Gastrocnemius medialis (tissue), 4 donors: ENCODE data around the gene YJU2. TPM values are rescaled to one million over a fixed set of nuclear protein-coding genes. Genes with fewer than 3 reads are reported as not detected.
"Not testable (repeated sequence)": the region's sequence is repeated elsewhere in the genome, so short reads cannot be mapped to it uniquely, and the experiment has no call there.

Experiments used
- ATAC-seq, 2 donors: fragments of 150-250 bp; one replicate each; pipeline ENCODE4 v1.9.1; 2016
- DNase-seq, 2 donors: peaks; one replicate each; pipeline ENCODE4 v3.0.0-alpha.2; 2019
- H3K27ac ChIP-seq, 4 donors: fragments of 200-600 bp; sonication (generic); 1 replicate in 1 of 4; 2 replicates in 3 of 4; pipeline ENCODE4 v1.5.1; 2016 to 2018; ENCODE audit warnings: mild to moderate bottlenecking in 2 of 4, moderate library complexity in 1 of 4
- H3K27me3 ChIP-seq, 3 donors: fragments of 200-600 bp; sonication (generic) in 2 of 3; 1 replicate in 1 of 3; 2 replicates in 2 of 3; pipeline versions ENCODE4 v1.5.1 to v1.6.0; 2016 to 2019; ENCODE audit warnings: mild to moderate bottlenecking in 1 of 3, moderate library complexity in 1 of 3
- H3K36me3 ChIP-seq, 2 donors: fragments of 200-600 bp; sonication (generic) in 1 of 2; one replicate each; pipeline ENCODE4 v1.5.1; 2017 to 2018
- H3K4me1 ChIP-seq, 2 donors: fragments of 200-600 bp; sonication (generic) in 1 of 2; one replicate each; pipeline ENCODE4 v1.5.1; 2016 to 2017; ENCODE audit warnings: mild to moderate bottlenecking in 2 of 2
- H3K4me3 ChIP-seq, 4 donors: fragments of 200-600 bp; sonication (generic) in 3 of 4; 1 replicate in 1 of 4; 2 replicates in 3 of 4; pipeline ENCODE4 v1.5.1; 2016 to 2019; ENCODE audit warnings: mild to moderate bottlenecking in 2 of 4
- H3K9me3 ChIP-seq, 3 donors: fragments of 200-600 bp; sonication (generic) in 2 of 3; 1 replicate in 1 of 3; 2 replicates in 2 of 3; pipeline ENCODE4 v1.5.1; 2016 to 2019
- POLR2A ChIP-seq, 2 donors: fragments of 450-650 bp; IDR thresholded peaks; one replicate each; pipeline ENCODE4 v1.6.1; 2017; ENCODE audit warnings: antibody characterized with exemption in 2 of 2, mild to moderate bottlenecking in 2 of 2, moderate library complexity in 2 of 2
- in situ Hi-C, 4 donors: fragments of 200-750 bp; cut with MboI; loops; one replicate each; pipeline versions ENCODE4 v1.15.0 to v1.8.0; 2017; ENCODE audit warnings: low sequenced_read_pairs in 4 of 4
- intact Hi-C: fragments of 100-400 bp; cut with DNase I; formaldehyde crosslinking; loops from one replicate; pipeline ENCODE4 v1.15.1; 2023; ENCODE audit warnings: low total_unique reads
- total RNA-seq, 4 donors: library from RNA; depleted of rRNA; stranded (reverse); fragments of >200 nt; gene quantifications; one replicate each; pipeline versions ENCODE4 v1.1.0 to v1.2.3, GENCODE V29; 2016
- TF ChIP-seq, protein P1 (sequence below), 5 experiments: fragments of 450-650 bp in 3 of 5; fragments of 200-600 bp in 2 of 5; sonication (generic) in 2 of 5; IDR thresholded peaks in 4 of 5; conservative IDR thresholded peaks in 1 of 5; 1 replicate in 4 of 5; 2 replicates in 1 of 5; pipeline ENCODE4 v1.5.1; 2016 to 2019; ENCODE audit warnings: antibody characterized with exemption in 5 of 5, mild to moderate bottlenecking in 3 of 5, moderate library complexity in 3 of 5

Gene YJU2
- total RNA-seq, 4 donors from 2014 or later, result 13.5 to 37.8 (median 19.9) TPM

DNA sequence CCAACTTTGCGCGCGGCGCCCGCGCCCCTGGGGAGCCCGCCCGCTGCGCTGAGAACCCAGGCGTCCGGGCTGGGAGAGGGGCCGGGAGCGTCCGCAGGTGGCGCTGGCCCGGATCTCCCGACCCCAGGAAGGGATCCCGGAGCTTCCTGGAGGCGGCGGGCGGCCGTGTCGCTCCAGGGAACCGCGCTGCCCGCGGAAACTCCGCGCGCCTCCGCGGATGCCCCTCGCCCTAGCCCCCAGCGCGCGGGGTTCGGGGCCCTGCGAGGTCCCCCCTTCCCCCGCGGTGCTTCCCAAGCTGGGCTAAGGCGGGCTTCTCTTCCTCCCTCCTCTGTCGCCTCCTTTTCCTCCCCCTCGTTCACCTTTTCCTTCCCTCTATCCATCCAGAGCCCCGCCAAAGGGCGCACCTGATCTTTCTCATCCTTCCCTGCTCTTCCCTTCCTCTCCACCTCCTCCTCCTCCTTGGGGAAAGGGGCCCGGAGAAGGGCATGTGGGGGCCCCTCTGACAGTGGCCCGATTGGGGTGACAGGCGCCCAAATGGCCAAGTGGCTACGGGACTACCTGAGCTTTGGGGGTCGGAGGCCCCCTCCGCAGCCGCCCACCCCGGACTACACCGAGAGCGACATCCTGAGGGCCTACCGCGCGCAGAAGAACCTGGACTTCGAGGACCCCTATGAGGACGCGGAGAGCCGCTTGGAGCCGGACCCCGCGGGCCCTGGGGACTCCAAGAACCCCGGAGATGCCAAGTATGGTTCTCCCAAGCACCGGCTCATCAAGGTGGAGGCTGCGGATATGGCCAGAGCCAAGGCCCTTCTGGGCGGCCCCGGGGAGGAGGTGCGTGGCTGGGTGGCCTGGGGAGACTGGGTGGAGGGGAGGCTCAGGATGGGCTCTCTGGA, 32.9 kb downstream of the YJU2 start:
- Histone ChIP-seq H3K4me3 (peak overlapping the region; percentile 22 to 41 (median 34)), H3K9me3 (no peaks in the 10 kb centered on the region), H3K27me3 (peaks cover 35 to 40% (median 38%) of the 10 kb centered on the region in 3 donors), H3K4me1 (peaks cover 0 to 11% of the 10 kb centered on the region in 2 donors), H3K36me3 (no peaks in the 10 kb centered on the region), H3K27ac (no peak overlapping the region)
- intact Hi-C loops (no loop called here), in situ Hi-C loops (no loop called here)
- ATAC-seq (no peak), DNase-seq (no peak)
- TF ChIP-seq, protein P1, sequence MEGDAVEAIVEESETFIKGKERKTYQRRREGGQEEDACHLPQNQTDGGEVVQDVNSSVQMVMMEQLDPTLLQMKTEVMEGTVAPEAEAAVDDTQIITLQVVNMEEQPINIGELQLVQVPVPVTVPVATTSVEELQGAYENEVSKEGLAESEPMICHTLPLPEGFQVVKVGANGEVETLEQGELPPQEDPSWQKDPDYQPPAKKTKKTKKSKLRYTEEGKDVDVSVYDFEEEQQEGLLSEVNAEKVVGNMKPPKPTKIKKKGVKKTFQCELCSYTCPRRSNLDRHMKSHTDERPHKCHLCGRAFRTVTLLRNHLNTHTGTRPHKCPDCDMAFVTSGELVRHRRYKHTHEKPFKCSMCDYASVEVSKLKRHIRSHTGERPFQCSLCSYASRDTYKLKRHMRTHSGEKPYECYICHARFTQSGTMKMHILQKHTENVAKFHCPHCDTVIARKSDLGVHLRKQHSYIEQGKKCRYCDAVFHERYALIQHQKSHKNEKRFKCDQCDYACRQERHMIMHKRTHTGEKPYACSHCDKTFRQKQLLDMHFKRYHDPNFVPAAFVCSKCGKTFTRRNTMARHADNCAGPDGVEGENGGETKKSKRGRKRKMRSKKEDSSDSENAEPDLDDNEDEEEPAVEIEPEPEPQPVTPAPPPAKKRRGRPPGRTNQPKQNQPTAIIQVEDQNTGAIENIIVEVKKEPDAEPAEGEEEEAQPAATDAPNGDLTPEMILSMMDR (IDR thresholded peaks at IDR 0.05 in 4 of 5, conservative IDR thresholded peaks at IDR 0.05 in 1 of 5), result no peak
- no peak for TF ChIP-seq POLR2A (IDR thresholded peaks at IDR 0.05)

DNA sequence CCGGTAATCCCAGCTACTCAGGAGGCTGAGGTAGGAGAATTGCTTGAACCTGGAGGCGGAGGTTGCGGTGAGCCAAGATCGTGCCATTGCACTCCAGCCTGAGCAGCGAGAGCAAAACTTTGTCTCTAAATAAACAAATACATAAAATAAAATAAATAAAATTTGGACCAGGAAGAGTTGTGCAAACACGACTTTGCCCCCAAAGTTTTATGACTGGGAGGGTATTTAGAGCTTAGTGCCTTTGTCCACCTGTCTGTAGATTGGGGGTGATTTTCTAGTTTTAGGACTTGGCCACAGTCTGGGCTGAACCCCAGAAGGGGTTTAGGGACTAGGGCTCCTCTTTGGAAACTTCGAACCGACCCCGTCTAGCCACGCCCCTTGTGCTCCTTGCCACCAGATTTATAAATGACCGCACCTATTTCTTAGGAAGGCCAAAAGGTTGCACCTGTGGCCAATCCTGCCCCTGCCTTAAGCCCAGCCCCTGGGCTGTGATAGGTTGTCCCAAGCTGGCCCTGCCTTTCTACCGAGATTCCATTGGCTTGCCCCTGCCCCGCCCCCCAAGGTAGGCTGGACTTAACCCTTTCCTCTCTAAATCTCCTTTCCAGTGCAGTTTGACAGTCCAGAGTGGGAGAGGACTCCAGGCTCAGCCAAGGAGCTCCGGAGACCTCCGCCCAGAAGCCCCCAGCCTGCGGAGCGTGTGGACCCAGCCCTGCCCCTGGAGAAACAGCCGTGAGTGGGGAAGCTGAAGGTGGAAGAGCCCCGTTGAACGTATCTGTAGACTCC, 37.5 kb downstream of the YJU2 start:
- H3K27ac ChIP-seq, result no peak overlapping the region
- TF ChIP-seq, protein P1 (IDR thresholded peaks at IDR 0.05 in 4 of 5, conservative IDR thresholded peaks at IDR 0.05 in 1 of 5), result no peak
- TF ChIP-seq POLR2A (IDR thresholded peaks at IDR 0.05), result no peak
- intact Hi-C loops, result no loop called here
- no peak overlapping the region for H3K4me3 ChIP-seq
- no peak for DNase-seq
- in situ Hi-C loops, result no loop called here
- no peaks in the 10 kb centered on the region for H3K36me3 ChIP-seq
- no peak for ATAC-seq
- H3K27me3 ChIP-seq, result peaks cover 21 to 29% (median 27%) of the 10 kb centered on the region in 3 donors
- H3K9me3 ChIP-seq, result no peaks in the 10 kb centered on the region
- peaks cover 0 to 4% of the 10 kb centered on the region in 2 donors for H3K4me1 ChIP-seq

DNA sequence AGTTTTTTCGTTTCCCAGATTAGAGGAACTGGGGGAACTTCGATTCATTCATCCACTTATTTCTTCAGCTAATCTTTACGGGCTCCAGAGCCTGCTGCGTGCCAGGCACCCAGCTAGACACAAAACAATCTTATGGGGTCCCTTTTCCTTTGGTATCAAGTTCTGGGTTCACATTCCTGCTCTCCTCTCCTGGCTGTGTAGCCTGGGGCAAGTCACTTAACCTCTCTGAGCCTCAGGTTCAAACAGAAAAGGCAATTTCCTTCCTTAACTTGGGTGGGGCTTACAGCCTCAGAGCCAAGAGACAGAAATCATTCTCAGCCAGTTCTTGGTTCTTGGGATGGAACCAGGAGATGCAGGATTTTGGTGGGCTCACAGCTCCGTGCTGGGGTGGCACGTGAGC, 38.1 kb downstream of the YJU2 start:
- no peaks in the 10 kb centered on the region for H3K36me3 ChIP-seq
- no peak for DNase-seq
- no peaks in the 10 kb centered on the region for H3K4me1 ChIP-seq
- intact Hi-C loops, result no loop called here
- H3K9me3 ChIP-seq, result no peaks in the 10 kb centered on the region
- no peak for TF ChIP-seq POLR2A (IDR thresholded peaks at IDR 0.05)
- TF ChIP-seq, protein P1 (IDR thresholded peaks at IDR 0.05 in 4 of 5, conservative IDR thresholded peaks at IDR 0.05 in 1 of 5), result no peak
- no peak for ATAC-seq
- H3K27ac ChIP-seq, result no peak overlapping the region
- in situ Hi-C loops, result no loop called here
- H3K27me3 ChIP-seq, result peaks cover 16 to 23% (median 20%) of the 10 kb centered on the region in 3 donors
- H3K4me3 ChIP-seq, result no peak overlapping the region

DNA sequence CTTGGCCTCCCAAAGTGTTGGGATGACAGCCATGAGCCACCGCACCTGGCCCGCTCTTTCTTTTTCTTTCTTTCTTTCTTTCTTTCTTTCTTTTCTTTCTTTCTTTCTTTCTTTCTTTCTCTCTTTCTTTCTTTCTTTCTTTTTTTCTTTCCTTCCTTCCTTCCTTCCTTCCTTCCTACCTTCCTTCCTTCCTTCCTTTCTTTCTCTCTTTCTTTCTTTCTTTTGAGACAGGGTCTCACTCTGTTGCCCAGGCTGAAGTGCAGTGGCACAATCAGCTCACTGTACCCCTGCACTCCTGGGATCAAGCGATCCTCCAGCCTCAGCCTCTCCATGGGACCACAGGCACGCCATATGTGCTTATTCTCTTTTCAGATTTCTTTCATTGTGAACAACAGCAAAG, 39.3 kb downstream of the YJU2 start:
- H3K36me3 ChIP-seq, intact Hi-C loops, in situ Hi-C loops, H3K4me3 ChIP-seq, H3K27ac ChIP-seq, H3K4me1 ChIP-seq, DNase-seq, ATAC-seq, H3K9me3 ChIP-seq: not testable (repeated sequence)
- H3K27me3 ChIP-seq, result peaks cover 6 to 11% (median 9%) of the 10 kb centered on the region in 3 donors
